Kidney (tissue), 14 donors: Measurements from ENCODE around the gene LRATD1. TPM values are rescaled to one million over a fixed set of nuclear protein-coding genes. Genes with fewer than 3 reads are reported as not detected.
"Not testable (repeated sequence)": the region's sequence is repeated elsewhere in the genome, so short reads cannot be mapped to it uniquely, and the experiment has no call there.

Source experiments
- DNase-seq, 5 donors: peaks; one replicate each; pipeline ENCODE4 v3.0.0-alpha.2; 2013 to 2020
- FAIRE-seq: peaks from 2 replicates; lab custom pipeline; 2012; peaks lifted over from hg19 to GRCh38; lab: Jason Lieb, UNC
- H3K27ac ChIP-seq, 2 donors: one replicate each; pipeline ENCODE4 v1.7.0; 2013; ENCODE audit warnings: low read depth in 2 of 2, low read length in 2 of 2, inconsistent platforms in 1 of 2
- H3K27me3 ChIP-seq: one replicate; pipeline ENCODE4 v1.7.1; 2013; ENCODE audit warnings: low read length, inconsistent platforms; ENCODE audit not compliant: control insufficient read depth, insufficient read depth
- H3K36me3 ChIP-seq, 3 donors: one replicate each; pipeline versions ENCODE4 v1.7.0 to v1.7.1; 2013; ENCODE audit warnings: low read length in 3 of 3, control low read depth in 1 of 3, inconsistent platforms in 1 of 3; ENCODE audit not compliant: insufficient read depth in 3 of 3, control insufficient read depth in 2 of 3
- H3K4me1 ChIP-seq, 3 donors: one replicate each; pipeline versions ENCODE4 v1.7.0 to v1.7.1; 2013; ENCODE audit warnings: low read length in 3 of 3, inconsistent platforms in 1 of 3, low read depth in 1 of 3; ENCODE audit not compliant: control insufficient read depth in 2 of 3, insufficient read depth in 2 of 3
- H3K4me3 ChIP-seq, 3 donors: one replicate each; pipeline versions ENCODE4 v1.7.0 to v1.8.1; 2013; ENCODE audit warnings: low read length in 3 of 3, control low read depth in 1 of 3, inconsistent platforms in 1 of 3
- H3K9ac ChIP-seq, 3 donors: one replicate each; pipeline versions ENCODE4 v1.7.0 to v1.7.1; 2013; ENCODE audit warnings: low read length in 3 of 3, control low read depth in 1 of 3, inconsistent platforms in 1 of 3
- H3K9me3 ChIP-seq, 3 donors: one replicate each; pipeline versions ENCODE4 v1.7.0 to v1.7.1; 2013; ENCODE audit warnings: low read length in 3 of 3, control low read depth in 1 of 3, inconsistent platforms in 1 of 3; ENCODE audit not compliant: control insufficient read depth in 2 of 3, insufficient read depth in 1 of 3
- intact Hi-C: fragments of 100-400 bp; cut with DNase I; formaldehyde crosslinking; loops from one replicate; pipeline ENCODE4 v1.11.1; 2022
- polyA plus RNA-seq: library from polyadenylated mRNA; stranded (reverse); fragments of 350-450 nt; fragmentation: Illumina TruSeq; extraction: RNeasy Lipid Tissue Mini Kit (QIAGEN cat#74804); gene quantifications from one replicate; pipeline ENCODE4 v1.2.3, GENCODE V29; 2014; ENCODE audit warnings: low read depth, low replicate concordance; ENCODE audit not compliant: insufficient read depth
- total RNA-seq: library from RNA; stranded (reverse); fragmentation: NEBNext Ultra II Directional; extraction: Animal tissue kit (Norgen Biotek cat#: 25700); gene quantifications from one replicate; pipeline ENCODE4 v1.2.1, GENCODE V29; 2021
- TF ChIP-seq, protein P1 (sequence below): IDR thresholded peaks from 3 replicates; pipeline ENCODE4 v1.5.1; 2012; ENCODE audit warnings: mild to moderate bottlenecking, moderate library complexity, borderline replicate concordance; ENCODE audit not compliant: insufficient read depth; ENCODE audit errors: extremely low read depth
- donor health status: control.
- donor health status: control.
- donor health status: control.
- donor health status: control.
- donor health status: control.
- donor health status: DM: yes; HTN: yes; CAD: no.
- donor health status: Normal renal cell carcinoma (clear cell type).

The LRATD1 gene
- total and polyA plus RNA-seq, 2 donors from 2014 or later, result 4.2 to 17.3 TPM

DNA sequence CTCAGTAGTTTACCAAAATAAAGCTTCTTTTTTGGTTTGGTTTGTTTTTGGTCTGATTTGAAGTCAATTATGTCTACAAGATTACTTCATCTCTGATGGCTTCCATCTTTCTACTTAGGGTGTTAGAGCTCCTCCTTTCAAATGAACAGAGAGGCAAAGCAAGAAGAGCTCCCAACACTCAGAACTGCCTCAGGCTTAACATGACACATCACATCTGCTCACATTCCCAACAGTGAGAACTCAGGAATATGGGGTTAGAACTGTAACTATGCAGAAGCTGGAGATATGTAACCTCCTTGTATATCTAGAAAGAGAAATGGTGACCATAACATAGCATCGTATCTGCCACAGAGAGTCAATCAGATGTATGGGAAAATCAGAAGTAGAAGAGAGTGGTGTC, 11.4 kb upstream of the LRATD1 start:
- no peaks in the 10 kb centered on the region for H3K27me3 ChIP-seq
- H3K9me3 ChIP-seq, result no peaks in the 10 kb centered on the region
- TF ChIP-seq, protein P1, sequence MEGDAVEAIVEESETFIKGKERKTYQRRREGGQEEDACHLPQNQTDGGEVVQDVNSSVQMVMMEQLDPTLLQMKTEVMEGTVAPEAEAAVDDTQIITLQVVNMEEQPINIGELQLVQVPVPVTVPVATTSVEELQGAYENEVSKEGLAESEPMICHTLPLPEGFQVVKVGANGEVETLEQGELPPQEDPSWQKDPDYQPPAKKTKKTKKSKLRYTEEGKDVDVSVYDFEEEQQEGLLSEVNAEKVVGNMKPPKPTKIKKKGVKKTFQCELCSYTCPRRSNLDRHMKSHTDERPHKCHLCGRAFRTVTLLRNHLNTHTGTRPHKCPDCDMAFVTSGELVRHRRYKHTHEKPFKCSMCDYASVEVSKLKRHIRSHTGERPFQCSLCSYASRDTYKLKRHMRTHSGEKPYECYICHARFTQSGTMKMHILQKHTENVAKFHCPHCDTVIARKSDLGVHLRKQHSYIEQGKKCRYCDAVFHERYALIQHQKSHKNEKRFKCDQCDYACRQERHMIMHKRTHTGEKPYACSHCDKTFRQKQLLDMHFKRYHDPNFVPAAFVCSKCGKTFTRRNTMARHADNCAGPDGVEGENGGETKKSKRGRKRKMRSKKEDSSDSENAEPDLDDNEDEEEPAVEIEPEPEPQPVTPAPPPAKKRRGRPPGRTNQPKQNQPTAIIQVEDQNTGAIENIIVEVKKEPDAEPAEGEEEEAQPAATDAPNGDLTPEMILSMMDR, result no peak
- H3K9ac ChIP-seq, result no peak overlapping the region
- H3K4me3 ChIP-seq, result no peak overlapping the region
- H3K4me1 ChIP-seq, result no peaks in the 10 kb centered on the region
- no peak overlapping the region for H3K27ac ChIP-seq
- DNase-seq (no peak), FAIRE-seq (no peak)
- no peaks in the 10 kb centered on the region for H3K36me3 ChIP-seq
- intact Hi-C loops, result no loop called here

DNA sequence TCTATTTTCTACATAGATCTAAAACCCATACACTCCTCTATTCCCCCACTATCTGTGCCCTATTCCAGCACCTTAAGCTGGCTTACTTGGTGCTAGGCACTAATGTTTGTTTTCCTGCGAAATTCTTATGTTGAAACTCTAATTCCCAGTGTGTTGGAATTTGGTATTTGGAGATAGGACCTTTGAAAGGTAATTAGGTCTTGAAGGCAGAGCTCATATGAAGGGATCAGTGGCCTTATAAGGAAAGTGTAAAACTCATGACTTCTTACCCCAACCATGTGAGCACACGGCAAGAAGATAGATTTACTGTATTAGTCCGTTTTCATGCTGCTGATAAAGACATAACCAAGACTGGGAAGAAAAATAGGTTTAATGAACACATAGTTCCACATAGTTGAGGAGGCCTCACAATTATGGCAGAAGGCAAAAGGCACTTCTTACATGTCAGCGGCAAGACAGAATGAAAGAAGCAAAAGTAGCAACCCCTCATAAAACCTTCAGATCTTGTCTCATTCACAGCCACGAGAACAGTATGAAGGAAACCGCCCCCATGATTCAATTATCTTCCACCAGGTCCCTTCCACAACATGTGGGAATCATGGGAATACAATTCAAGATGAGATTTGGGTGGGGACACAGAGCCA, 10.5 kb upstream of the LRATD1 start:
- Histone ChIP-seq H3K36me3 (no peaks in the 10 kb centered on the region), H3K9ac (no peak overlapping the region), H3K27me3 (no peaks in the 10 kb centered on the region), H3K9me3 (no peaks in the 10 kb centered on the region), H3K27ac (no peak overlapping the region), H3K4me1 (no peaks in the 10 kb centered on the region), H3K4me3 (no peak overlapping the region)
- DNase-seq (no peak), FAIRE-seq (no peak)
- intact Hi-C loops, result no loop called here
- TF ChIP-seq, protein P1, result no peak

DNA sequence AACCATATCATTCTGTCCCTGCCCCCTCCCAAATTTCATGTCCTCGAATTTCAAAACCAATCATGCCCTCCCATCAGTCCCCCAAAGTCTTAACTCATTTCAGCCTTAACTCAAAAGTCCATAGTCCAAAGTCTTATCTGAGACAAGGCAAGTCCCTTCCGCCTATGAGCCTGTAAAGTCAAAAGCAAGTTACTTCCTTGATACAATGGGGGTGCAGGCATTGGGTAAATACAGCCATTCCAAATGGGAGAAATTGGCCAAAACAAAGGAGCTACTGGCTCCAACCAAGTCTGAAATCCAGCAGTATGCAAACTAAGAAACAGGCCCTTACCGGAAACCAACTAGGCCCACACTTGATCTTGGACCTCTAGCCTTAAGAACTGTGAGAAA, 10.0 kb upstream of the LRATD1 start:
- FAIRE-seq, H3K9ac ChIP-seq, H3K4me3 ChIP-seq, H3K9me3 ChIP-seq, DNase-seq, intact Hi-C loops, H3K36me3 ChIP-seq, H3K27ac ChIP-seq, H3K4me1 ChIP-seq, H3K27me3 ChIP-seq: not testable (repeated sequence)

DNA sequence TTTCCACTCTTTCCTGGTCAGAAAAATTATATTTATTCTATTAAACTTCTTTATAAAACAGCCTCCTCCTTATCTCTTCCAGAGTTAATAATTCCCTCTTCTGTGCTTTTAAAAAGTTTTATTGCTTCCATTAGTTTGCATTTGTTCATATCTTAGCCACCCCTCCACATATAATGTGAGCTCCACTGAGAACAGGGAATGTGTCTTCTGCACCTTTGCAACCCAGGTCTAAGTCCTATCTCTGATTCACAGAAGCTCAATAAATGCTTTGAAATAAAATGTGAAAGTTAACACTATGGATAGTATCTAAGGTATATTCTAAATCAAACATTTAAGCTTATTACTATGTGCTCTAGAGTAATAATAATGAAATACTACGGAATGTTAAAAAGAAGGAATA, 9.3 kb upstream of the LRATD1 start:
- no peak overlapping the region for H3K4me3 ChIP-seq
- H3K9ac ChIP-seq, result no peak overlapping the region
- no peaks in the 10 kb centered on the region for H3K27me3 ChIP-seq
- H3K9me3 ChIP-seq, result no peaks in the 10 kb centered on the region
- H3K27ac ChIP-seq, result no peak overlapping the region
- no peak for FAIRE-seq
- intact Hi-C loops, result no loop called here
- H3K36me3 ChIP-seq, result no peaks in the 10 kb centered on the region
- H3K4me1 ChIP-seq, result no peaks in the 10 kb centered on the region
- TF ChIP-seq, protein P1, result no peak
- no peak for DNase-seq
